HG02798 (cell line): ENCODE results near the gene SOSTDC1.
"Not testable (repeated sequence)": the region's sequence is repeated elsewhere in the genome, so short reads cannot be mapped to it uniquely, and the experiment has no call there.

Experiments used
- ATAC-seq: cut with Tn5 transposase; IDR thresholded peaks from one replicate; pipeline ENCODE4 v1.9.1; 2021; ENCODE audit warnings: mild to moderate bottlenecking; ENCODE audit not compliant: unreplicated experiment, poor library complexity

Gene SOSTDC1

GRCh38 chr7:16463520-16463919 is 2.0 kb downstream of the SOSTDC1 start:
- no peak for ATAC-seq

- no peak for ATAC-seq
Observed at GRCh38 chr7:16462431-16462889, 3.1 kb downstream of the SOSTDC1 start.

DNA sequence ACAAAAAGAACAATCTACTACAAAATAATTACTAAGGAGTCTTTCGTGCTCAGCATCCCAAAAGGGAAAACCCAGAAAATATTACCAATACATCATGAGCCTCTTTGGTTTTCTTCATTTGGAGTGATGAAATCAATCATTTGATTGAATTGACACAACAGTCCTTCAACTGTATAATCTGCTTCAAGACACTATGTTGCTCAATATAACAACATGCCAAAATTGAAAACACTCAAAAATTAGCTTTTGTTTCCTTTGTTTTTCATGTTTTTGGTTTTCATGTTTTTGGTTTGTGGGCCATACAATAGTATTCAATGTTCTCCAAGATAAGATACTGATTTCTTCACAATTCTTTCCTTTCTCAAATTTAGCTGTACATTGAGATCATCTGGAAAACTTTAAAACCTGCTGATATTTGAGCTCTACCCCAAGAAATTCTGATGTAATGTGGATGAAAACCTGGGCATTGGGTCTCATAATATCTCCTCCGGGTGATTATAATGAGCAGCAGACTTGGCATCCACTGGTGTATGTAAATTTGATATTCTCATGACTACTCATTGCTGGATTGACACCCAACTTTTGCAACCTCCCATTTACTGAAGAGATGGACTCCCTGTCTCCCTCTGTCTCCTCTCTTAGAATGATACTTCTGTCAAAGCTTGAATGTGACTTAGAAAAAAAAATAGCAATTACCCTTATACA is 4.6 kb downstream of the SOSTDC1 start:
- ATAC-seq: no peak

DNA sequence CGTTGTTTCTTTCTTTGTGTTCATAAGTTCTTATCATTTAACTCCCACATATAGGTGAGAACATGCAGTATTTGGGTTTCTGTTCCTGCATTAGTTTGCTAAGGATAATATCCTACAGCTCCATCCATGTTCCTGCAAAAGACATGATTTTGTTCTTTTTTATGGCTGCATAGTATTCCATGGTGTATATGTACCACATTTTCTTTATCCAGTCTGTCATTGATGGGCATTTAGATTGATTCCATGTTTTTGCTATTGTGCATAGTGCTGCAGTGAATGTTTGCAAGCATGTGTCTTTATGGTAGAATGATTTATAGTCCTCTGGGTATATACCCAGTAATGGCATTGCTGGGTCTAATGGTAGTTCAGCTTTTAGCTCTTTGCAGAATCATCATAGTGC is 9.2 kb downstream of the SOSTDC1 start:
- ATAC-seq: not testable (repeated sequence)

- ATAC-seq: no peak
Observed at GRCh38 chr7:16455591-16455990, 9.9 kb downstream of the SOSTDC1 start.

DNA sequence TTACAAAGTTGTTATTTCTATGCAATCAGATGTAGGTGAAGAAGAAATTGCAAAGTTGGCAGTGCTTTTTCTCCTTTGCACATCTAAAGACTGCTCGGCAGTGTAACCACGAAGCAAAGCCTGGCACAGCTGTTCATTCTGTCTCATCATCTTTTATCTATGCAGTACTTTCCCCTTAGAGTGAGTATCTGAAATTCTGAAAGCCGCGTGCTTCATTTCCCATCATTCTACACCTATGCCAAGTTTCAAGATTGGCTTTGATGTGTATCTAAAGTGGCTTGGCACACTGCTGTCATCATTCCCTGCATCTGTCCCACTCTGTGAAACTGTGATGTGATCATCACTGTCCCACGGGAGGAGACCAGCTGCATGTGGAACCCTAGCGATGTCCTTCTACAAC is 15.2 kb downstream of the SOSTDC1 start:
- ATAC-seq: no peak

- no peak for ATAC-seq
Observed at GRCh38 chr7:16447876-16448275, 17.7 kb downstream of the SOSTDC1 start.

GRCh38 chr7:16446508-16446907 is 19.0 kb downstream of the SOSTDC1 start:
- no peak for ATAC-seq

GRCh38 chr7:16443871-16444270 is 21.7 kb downstream of the SOSTDC1 start:
- ATAC-seq: not testable (repeated sequence)

GRCh38 chr7:16438988-16439387 is 26.6 kb downstream of the SOSTDC1 start:
- ATAC-seq: no peak

DNA sequence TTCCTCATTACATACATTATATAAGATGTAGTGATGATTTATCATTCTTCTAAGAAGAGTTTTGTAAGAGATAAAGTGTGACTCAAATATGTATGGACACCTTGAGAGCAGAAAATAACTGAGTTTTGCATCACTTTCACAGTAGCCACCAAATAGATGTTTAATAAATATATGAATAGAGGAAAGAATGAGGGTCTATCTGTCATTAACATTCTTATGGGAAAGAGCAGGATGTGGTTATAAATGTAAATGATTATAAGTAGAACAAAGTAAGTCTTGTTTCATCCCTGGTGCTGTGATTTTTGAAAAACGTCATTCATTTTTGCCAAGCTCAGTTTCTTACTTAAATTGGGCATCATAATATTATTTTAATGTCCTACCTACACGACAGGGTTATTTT is 29.2 kb downstream of the SOSTDC1 start:
- ATAC-seq: no peak

GRCh38 chr7:16433568-16434122 is 31.9 kb downstream of the SOSTDC1 start:
- no peak for ATAC-seq

DNA sequence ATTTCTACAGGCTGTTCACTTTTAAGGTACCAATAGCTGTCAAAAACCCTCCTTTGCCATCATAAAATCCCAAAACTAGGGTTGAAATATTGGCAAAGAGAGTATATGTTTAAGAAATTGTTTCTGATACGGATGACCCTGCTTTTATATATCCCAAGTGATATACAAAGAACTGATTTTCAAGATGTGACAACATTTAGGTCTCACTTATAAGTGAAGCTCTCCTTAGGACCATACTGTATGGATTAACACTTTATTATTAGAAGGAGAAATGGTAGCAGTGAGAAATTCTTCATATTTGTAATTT is 33.2 kb downstream of the SOSTDC1 start:
- ATAC-seq: no peak

DNA sequence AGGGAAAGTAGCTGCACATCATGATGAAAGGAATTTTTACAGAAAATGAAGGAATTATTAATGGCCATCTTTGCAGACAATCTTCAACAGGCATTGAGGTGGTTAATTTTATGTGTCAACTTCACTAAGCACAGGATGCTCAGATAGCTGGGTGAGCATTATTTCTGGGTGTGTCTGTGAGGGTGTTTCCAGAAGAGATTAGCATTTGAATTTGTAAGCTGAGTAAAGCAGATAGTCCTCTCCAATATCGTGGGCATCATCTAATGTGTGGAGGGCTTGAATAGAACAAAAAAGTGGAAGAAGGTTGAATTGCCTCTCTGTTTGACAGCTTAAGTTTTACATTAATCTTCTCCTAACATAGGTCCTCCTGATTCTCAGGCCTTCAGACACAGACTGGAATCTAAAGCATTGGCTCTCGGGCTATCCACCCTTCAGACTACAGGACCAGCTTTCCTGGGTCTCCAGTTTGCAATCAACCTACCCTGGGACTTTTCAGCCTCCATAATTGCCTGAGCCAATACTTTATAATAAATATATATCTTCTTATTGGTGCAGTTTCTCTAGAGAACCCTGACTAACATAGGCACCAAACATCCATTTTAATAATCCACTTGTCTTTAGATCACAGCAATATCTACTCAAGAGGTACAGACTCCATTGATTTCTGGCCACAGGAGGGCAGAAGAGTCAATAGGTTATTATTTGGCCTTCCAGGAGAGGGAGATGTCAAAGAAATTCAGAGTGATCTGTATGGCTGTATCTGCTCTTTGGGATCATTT is 33.7 kb downstream of the SOSTDC1 start:
- peak; percentile 79 for ATAC-seq

GRCh38 chr7:16430133-16430532 is 35.4 kb downstream of the SOSTDC1 start:
- ATAC-seq: no peak

- no peak for ATAC-seq
Observed at GRCh38 chr7:16428672-16429071, 36.9 kb downstream of the SOSTDC1 start.

GRCh38 chr7:16428182-16428581 is 37.4 kb downstream of the SOSTDC1 start:
- no peak for ATAC-seq

GRCh38 chr7:16423761-16424160 is 41.8 kb downstream of the SOSTDC1 start:
- ATAC-seq: no peak

- ATAC-seq: no peak
Observed at GRCh38 chr7:16422917-16423316, 42.6 kb downstream of the SOSTDC1 start.

GRCh38 chr7:16422103-16422435 is 43.5 kb downstream of the SOSTDC1 start:
- no peak for ATAC-seq

DNA sequence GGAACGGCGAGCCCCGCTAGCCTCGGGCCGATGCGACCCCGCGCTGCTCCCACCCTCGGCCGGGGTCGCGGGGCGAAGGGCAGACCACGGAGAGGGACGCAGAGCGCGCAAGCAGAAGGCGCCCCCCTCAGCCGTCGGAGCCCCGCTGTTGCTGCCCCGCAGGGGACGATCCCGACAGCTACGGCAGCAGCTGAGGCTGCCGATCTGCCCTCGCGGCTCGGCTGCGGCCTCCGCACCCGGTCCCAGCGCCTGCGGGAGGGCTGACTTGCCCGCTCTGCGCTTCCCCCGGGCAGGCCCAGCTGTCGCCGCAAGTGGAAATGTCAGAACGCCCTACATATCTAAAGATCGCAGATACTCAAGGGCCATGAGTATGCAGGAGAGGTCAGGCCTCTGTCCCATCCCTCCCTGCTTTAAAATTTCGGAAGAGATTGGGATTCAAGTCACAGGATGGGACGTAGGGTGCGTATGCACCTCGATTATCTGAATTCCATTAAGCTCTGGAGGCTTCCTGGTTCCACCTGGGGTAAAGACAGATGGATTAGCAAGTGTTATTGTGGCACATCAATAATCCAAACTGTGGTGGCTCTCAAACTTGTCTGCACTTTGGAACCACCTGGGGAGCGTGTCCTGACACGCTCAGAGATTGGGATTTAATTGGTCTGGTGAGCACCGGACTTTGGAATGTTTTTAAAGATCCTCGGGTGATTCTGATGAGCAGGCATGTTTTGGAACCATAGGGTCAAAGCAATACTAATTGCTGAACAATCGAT is 44.0 kb downstream of the SOSTDC1 start, which contains the start of gene CRPPA:
TSS of gene CRPPA (minus strand) at position 206 of the 770 bp plus-strand sequence. CDS start 216 bp downstream, outside the sequence.
- peak; percentile 35 for ATAC-seq
